Measurements from ENCODE around the gene AMHR2.
A peak's percentile ranks its signal among the peaks of the same experiment; 100 is the strongest.
"Not testable (repeated sequence)": the region's sequence is repeated elsewhere in the genome, so short reads cannot be mapped to it uniquely, and the experiment has no call there.

The AMHR2 gene

GRCh38 chr12:53423597-53423996, at the start of gene AMHR2:
TSS of gene AMHR2 (plus strand) at chr12:53423855. CDS start at chr12:53423935, 80 bp downstream.
- DNase-seq (ENCODE audit: low read depth): no peak

GRCh38 chr12:53374277-53374676, 49.4 kb upstream of the AMHR2 start:
- not testable (repeated sequence) for DNase-seq (ENCODE audit: low read depth)

GRCh38 chr12:53376747-53377146, 46.9 kb upstream of the AMHR2 start:
- no peak for DNase-seq (ENCODE audit: low read depth)

GRCh38 chr12:53378222-53378621, 45.4 kb upstream of the AMHR2 start:
- DNase-seq (ENCODE audit: low read depth): no peak

- no peak for DNase-seq (ENCODE audit: low read depth)
Measured at GRCh38 chr12:53378724-53379388, 44.8 kb upstream of the AMHR2 start.

- peak; percentile 100 for DNase-seq (ENCODE audit: low read depth)
Measured at GRCh38 chr12:53379389-53380103, 44.1 kb upstream of the AMHR2 start.

GRCh38 chr12:53380104-53380793, 43.4 kb upstream of the AMHR2 start, which contains the start of gene SP1:
TSS of gene SP1 (plus strand) at chr12:53380176. CDS start at chr12:53380292, 116 bp downstream.
- DNase-seq (ENCODE audit: low read depth): peak; percentile 95

- peak; percentile 70 for DNase-seq (ENCODE audit: low read depth)
Measured at GRCh38 chr12:53380794-53381730, 42.6 kb upstream of the AMHR2 start.

- peak; percentile 68 for DNase-seq (ENCODE audit: low read depth)
Measured at GRCh38 chr12:53381731-53382630, 41.7 kb upstream of the AMHR2 start.

GRCh38 chr12:53383258-53383657, 40.4 kb upstream of the AMHR2 start:
- peak; percentile 17 for DNase-seq (ENCODE audit: low read depth)

GRCh38 chr12:53386381-53386780, 37.3 kb upstream of the AMHR2 start:
- DNase-seq (ENCODE audit: low read depth): not testable (repeated sequence)

- DNase-seq (ENCODE audit: low read depth): no peak
Measured at GRCh38 chr12:53388932-53389331, 34.7 kb upstream of the AMHR2 start.

GRCh38 chr12:53389702-53390101, 34.0 kb upstream of the AMHR2 start:
- DNase-seq (ENCODE audit: low read depth): no peak

GRCh38 chr12:53391724-53392123, 31.9 kb upstream of the AMHR2 start:
- DNase-seq (ENCODE audit: low read depth): peak; percentile 21

- no peak for DNase-seq (ENCODE audit: low read depth)
Measured at GRCh38 chr12:53399896-53400295, 23.8 kb upstream of the AMHR2 start.

GRCh38 chr12:53402351-53402750, 21.3 kb upstream of the AMHR2 start:
- DNase-seq (ENCODE audit: low read depth): not testable (repeated sequence)

- DNase-seq (ENCODE audit: low read depth): no peak
Measured at GRCh38 chr12:53402871-53403270, 20.8 kb upstream of the AMHR2 start.

- DNase-seq (ENCODE audit: low read depth): no peak
Measured at GRCh38 chr12:53410951-53411350, 12.7 kb upstream of the AMHR2 start.

- no peak for DNase-seq (ENCODE audit: low read depth)
Measured at GRCh38 chr12:53413485-53414204, 10.0 kb upstream of the AMHR2 start.
